NCI-H2227 (cell line): ENCODE data around the gene RPAP3.

Experiments
- DNase-seq: peaks from one replicate; lab custom pipeline; 2025; ENCODE audit not compliant: unreplicated experiment; lab: John Stamatoyannopoulos, UW

The RPAP3 gene

DNA sequence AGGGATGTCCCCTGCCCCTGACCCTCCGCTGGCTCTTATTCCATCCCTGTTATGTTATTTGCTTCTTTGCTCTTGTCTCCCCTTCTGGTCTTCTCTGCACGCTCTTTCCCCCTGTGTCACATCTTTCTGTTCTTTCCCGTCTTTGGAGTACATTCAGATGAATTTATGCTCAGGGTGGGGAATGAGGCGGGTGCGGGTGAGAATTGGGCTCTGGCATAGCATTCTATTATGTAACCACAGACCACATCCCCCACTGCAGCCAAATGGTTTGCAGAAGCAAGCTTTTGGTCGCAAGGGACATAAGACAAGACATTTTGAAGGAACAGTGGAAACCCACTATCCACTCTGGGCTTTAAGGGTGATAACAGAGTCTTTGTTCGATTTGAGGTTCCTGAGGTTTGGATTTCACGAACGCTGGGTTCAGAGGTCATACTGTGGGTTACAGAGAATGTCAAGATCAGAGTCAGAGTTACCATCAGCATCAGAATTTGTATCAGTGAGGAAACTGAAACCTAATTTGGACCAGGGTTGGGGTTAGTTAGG lies 15.7 kb upstream of the RPAP3 start:
- DNase-seq = no peak

DNA sequence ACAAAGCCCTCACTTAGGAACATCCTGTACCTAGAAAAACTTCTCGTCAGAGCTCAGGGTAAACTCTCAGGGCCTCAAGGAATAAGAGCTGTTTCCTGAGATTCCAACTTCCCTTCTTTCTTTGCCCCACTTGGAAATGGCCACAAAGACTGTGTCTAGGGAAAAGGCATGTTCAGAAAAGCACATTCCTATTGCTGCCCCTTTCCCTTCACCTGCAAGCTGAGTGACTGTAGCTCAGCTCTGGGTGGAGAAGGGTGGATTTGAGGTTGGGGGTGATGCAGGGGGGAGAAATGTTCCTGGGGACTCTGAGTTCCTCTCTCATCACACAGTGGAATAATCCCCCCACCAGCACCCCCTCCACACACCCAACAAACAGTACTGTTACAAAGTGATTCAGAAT lies 12.7 kb upstream of the RPAP3 start:
- no peak for DNase-seq

DNA sequence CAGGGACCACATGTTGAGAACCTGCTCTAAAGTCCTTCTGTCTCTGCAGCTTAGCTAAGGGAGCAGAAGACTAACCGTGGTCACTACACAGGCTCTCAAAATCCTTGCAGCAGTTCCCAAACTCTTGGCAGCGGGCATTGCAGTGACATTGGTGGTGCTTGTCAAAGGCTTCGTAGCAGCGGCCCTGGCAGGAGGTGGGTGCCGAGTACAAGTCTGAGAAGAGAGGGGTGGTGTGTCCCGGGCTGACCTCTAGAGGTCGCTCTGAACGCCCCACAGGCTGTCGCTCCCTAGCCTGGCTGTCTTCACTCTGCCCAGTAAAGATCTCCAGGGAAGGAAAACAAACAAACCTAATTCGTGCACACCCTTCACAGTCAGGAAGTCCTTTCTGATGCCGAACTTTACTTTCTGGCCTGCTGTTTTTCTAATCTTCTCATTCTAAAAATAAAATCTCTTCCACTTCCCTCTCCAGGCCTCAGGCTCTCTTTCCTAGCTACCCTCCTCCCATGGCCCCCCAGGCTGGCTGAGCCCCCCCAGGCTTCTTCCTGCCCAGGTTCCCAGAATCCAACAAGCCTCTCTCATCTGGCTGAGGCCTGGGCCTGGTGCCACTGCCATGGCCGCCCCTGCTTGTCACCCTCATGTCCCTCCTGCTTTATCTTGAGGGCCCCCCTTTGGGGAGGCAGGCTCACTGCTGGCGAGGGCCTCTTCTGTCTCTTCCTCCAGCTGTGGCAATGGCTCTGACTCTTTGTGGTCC lies 11.8 kb upstream of the RPAP3 start:
- DNase-seq = peak; percentile 64

DNA sequence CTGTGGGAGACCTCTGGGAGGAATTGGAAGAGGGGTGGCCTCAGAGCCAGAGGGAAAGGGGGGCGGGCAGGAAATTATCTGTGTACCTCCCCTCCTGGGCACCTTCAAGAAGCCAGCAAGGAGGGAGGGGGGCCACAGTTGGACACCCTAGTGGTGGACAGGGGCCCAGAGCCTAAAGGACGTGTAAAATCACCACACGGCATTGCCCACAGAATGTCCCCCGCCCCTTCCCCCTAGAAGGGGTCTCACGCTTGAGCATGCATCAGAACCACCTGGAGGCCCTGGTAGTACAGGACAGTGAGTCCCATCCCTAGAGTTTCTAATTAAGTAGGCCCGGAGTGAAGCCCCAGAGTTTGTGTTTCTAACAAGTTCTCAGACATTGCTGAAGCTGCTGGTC lies 11.2 kb upstream of the RPAP3 start:
- DNase-seq = no peak

DNA sequence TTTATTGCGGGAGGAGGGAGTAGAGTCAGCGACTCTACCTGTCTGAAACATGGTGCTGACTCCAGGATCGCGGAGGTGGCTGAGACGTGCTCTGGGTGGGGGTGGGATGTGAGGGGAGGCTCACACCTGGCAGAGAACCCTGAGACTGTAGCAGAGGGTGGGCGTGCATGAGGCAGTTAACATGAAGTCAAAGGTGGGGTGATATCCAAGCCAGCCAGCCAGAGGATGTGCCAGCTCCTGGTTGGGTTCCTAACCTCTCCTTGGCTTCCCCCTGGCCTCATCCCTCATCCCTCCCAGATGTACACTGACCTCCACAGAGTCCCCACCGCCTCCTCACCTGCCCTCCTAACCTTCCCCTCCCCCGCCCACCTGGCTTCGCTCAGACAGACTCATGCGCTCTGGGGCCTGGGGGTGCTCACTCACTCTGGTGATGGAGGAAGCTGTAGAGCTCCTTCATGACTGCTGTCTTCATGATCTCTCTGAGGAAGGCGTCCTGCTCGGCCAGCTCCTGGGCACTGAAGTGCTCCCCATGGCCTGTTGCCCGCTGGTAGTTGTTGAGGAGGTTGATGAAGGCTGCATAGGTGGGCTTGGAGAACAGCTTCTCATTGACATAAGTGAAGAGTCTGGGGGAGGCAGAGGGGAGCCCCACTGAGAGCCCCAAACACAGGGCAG lies 10.2 kb upstream of the RPAP3 start:
- no peak for DNase-seq

DNA sequence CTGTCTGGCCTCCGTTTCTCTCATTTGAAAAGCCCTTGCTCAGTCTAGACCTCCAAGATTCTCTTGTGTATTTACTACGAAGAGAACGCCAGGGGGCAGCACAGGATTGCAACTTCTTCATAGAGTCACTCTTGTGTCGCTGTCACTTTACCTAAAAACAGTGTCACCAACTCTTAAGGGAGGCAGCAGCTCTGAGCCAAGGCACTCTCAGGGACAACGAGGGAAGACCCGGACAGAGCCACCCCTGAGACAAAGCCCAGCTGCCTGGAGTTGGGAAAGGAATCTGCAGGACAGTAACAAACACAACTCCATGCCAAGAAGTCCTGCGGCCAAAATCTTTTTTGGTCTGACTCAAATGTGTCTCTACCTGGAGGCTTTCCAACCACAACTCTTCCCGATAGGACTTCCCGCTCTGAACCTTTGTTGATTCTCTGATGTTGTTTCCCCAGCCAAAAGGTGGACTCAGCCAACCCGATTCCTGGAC lies 9.6 kb upstream of the RPAP3 start:
- DNase-seq = peak; percentile 62

DNA sequence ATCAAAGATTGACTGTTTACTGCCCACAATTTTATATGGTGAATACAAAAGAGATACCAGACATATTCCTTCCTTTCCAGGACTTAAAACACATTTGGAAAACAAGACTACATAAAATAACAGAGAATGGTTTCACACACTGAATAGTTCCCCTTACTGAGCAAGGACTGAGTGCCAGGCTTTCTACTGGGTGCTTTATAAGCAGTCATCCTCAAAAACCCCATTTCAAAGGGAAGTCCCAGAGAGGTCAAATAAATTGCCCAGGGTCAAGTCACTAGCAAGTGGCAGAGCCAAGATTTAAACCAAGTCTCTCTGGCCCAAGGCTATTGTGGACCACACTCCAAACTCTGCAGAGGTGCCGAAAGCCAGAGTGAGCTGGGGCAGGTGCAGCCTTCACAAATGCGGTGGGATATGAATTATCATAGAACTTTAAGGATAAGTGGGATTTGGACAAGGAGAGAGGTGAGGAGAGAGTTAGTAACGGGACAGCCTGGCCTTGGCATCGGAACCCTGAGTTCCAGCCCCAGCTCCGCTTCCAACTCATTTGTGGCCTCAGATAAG lies 9.1 kb upstream of the RPAP3 start:
- DNase-seq = no peak

DNA sequence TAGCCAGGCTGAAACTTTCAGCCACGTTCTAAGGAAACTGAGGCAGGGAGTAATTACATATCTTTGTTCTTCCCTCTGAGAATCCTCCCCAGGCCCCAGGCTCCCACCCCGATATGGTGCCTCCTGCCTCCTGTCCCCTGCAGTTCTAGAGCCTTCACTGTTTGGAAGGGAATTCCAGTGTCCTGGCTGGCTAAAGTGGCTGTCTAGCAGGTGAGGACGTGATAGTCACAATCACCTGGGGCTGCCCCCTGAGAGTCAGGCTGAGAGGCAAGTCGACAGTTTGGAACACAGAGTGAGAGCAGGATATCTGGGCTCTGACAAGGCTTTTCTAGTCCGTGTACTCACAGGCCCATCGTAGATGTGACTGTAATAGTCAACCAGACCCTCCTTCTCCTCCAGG lies 6.3 kb upstream of the RPAP3 start:
- DNase-seq = no peak

DNA sequence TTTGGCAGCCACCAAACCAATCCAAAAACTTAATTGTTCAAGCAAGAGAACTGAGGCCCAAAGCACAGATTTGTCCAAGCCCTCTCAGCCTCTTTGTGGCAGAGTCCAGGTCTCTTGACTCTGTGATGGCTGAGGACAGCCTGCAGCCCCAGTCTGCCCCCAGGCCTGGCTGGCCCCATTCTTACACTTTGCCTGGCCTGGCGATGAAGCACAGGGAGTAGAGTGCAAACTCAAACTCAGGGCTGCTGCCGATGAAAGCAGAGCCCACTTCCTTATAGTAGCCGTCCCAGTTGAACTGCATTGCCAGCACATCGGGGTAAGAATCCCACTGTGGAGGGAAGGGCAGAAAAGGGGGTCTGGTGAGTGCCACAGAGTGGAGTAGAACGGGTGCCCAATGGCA lies 5.6 kb upstream of the RPAP3 start:
- no peak for DNase-seq

DNA sequence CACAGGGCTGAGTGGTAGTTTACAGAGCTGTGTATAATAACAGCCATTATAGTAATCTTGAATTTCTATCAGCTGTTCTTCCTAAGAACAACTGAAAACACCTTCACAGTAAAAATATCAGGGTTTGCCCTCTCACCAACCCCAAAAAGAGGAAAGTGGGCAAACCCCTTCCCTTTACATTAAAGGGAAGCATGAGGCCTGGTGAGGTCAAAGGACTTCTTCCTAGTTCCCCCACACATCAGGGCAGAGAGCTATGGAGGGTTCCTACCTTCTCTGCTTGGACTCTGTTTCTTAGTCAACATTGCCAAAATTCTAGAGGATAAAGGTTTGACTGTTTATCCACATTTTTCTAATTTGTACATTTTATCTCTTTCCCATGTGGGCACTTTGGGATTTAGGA lies 4.4 kb upstream of the RPAP3 start:
- DNase-seq = no peak

DNA sequence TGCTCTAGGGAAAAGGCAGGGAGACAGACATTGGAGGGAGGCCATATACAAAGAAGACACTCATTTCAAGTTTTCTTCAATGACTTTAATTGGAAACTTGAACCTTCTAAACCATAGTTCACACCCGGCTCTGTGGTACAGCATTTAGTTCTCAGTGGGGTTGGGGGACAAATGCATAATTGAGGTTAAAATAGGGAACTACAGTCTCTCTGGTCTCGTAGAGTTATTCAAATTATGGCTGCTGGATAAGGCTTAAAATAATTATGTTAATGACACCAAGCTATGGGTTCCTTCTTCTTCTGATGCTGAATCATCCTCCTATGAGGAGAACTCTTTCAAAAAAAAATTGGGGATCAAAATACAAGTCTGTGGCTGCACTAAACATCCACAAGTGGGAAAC lies 3.8 kb upstream of the RPAP3 start:
- DNase-seq = no peak

DNA sequence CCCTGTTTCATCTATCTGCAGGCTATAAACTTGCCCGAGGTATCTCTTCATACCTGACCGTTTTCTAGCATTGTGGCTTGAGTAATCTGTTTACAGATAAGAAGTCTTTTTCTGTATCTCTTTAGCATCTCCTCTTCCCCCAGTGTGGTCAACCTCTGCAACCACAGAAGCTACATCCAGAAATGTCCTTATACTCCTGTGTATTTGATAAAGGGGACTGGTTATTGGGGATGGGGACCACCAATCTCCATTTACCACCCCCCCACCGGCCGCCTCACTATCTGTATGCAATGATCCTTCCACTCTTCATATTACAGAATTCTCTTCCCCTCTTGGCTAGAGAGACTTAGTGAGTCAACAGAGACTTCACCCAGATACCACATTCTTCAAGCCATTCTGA lies 3.4 kb upstream of the RPAP3 start:
- no peak for DNase-seq

DNA sequence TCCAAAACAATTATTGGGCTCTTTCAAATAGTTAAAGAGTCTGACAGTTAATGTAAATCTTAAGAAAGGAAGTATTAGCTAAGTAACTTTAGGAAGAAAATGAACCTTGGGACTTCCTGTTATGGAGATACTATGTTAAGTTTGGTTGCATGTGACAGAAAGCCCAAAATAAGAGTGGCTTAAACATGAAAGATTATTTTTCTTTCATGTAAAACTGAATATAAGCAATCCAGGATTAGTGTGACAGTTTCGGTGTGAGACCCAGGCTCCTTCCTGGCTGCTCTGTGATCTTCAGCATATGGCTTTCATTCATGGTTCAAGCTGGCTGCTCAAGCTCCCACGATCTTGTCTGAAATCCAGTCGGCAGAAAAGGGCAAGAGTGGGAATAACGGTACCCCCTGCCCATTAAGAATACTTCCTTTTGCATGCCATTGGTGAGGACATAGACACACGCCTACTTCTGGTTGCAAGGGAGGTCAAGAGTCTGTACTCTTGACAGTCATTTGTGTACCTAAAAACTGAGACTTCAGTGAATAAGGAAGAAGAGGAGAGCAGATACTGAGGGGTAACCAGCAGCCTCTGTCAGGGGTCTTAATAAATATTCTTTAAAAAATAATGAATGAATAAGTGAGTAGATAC lies 2.2 kb upstream of the RPAP3 start:
- no peak for DNase-seq

DNA sequence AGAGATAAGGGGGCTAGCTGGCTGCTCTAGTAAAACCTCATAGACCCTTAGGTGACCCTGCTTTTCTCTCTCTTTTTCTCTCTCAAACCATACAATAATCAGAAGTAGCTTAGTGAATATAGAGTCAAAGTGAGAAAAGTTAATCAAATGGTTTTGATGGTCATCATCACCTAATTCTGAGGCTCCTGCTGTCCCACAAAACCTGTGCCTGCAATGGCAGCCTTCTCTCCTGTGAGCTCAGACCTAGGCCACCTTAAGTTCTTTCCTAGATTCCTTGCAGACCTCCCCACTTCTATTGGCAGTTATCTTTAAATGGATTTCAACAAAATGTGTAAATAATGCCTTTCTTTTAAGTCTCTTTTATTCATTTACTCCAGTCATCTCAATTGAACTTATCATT lies 1.5 kb upstream of the RPAP3 start:
- no peak for DNase-seq

DNA sequence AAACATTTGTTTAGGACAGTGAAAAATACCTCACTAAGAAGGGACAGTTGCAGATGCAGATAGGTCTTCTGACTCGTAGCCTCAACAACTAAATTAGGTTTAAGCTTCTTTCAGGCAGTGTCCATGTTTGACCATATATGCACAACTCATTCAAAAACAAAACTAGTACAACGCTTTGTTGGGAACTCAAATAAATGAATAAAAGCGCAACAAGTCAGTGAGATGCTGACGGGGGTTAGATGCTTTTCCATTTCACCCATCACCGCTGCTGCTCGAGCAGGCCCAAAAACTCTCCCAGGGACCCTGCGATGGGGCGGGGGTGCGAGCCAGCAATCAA lies 633 bp downstream of the RPAP3 start:
- no peak for DNase-seq

DNA sequence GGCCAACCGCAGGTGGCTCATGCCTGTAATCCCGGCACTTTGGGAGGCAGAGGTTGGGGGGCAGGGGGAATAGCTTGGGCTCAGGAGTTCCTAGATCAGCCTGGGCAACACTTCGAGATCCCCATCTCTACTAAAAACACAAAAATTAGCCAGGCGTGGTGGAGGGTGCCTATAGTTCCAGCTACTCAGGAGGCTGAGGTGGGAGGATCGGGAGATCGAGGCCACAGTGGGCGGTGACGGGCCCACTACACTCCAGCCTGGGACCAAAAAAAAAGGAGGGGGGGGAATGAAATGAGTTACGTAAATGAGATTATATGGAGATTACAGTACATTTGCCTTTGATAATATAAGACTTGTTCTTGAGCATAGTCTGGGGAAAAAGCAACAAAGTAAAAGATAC lies 1.1 kb downstream of the RPAP3 start:
- DNase-seq = no peak

DNA sequence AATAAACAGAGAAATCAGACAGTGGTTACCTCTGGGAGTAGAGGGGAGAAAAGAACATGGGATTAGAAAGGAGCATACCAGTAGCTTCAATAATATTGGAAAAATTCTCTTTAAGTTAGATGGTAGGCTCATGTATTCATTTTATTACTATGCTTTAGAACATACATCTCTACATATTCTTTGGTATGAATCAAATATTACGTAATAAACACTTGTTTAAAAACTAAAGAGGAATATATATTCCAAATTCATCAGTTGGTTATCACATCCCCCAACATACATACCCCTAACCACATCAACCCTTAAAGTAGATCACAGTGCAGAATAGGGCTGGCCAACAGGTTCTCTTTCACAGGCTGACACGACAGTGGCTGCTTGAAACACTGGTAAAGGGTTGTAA lies 5.6 kb downstream of the RPAP3 start:
- DNase-seq = no peak

DNA sequence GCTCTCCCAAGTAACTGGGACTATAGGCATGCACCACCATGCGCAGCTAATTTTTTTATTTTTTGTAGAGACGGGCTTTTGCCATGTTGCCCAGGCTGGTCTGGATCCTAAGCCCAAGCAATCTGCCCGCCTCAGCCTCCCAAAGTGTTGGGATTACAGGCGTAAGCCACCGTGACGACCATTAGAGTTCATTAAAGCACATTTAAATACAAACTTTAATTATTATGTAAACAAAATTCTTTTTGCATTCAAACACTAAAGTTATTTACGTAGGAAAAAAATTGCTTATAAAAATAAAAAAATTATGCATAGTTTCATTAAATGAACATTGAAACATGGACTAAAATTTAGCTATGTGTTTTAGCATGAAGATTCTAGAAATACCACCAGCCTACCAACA lies 7.2 kb downstream of the RPAP3 start:
- no peak for DNase-seq

DNA sequence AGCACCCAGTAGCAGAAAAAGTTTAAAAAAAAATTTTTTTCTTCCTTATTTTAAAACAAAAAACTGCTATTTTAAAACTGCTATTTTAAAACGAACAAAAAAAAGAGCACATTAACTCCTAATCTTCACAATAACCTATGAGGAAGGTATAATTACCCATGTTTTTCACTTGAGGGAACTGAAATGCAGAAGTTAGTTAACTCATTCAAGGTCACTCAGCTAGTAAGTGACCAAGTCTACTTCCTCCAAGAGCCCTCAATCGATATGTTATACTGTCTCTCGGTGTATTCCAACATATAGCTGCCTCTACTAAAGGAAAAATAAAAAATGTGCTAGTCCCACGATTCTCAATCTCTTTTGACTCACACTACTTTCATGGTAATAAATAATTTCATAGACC lies 7.8 kb downstream of the RPAP3 start:
- no peak for DNase-seq

DNA sequence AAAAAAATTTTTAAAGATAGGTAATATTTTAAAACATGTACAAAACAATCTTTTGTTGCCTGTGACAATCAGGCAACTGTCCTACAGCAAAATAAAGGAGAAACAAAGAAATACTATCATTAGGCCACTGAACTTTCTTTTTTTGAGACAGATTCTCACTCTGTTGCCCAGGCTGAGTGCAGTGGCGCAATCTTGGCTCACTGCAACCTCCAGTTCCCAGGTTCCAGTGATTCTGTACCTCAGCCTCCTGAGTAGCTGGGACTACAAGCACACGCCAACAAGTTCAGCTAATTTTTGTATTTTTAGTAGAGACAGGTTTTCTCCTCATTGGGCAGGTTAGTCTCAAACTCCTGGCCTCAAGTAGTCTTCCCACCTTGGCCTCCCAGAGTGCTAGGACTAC lies 16.6 kb downstream of the RPAP3 start:
- no peak for DNase-seq

DNA sequence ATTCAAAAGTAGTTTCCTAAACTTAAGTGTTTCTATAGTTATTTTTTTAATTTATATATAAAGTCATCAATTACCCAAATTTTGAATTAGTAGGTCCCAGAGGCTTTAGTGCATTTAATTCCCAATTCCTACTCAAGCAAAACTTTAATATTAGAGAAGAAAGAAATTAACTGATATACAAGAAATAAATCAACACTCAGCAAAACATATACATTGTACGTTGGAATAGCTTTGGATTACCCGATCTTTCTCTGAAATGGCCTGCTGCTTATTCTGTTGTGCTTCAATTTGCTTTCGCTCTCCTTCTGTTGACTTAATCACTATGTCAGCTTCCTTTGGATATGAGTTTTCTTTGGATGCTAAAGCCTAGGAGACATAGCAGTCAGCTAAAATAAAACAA lies 18.2 kb downstream of the RPAP3 start:
- DNase-seq = no peak
